Erythroblast (primary cell): Measurements from ENCODE around the gene ZNF668.

Source experiments
- GATA1 ChIP-seq: IDR thresholded peaks from 2 replicates; pipeline ENCODE4 v1.6.1; 2011; ENCODE audit warnings: low read depth, mild to moderate bottlenecking, control low read depth, low read length, moderate library complexity
- POLR2A ChIP-seq: IDR thresholded peaks from 2 replicates; pipeline ENCODE4 v1.6.1; 2011; ENCODE audit warnings: mild to moderate bottlenecking, low read length

GRCh38 chr16:31036691-31037090 lies 37.3 kb downstream of the ZNF668 start:
- no peak for TF ChIP-seq POLR2A
- no peak for TF ChIP-seq GATA1
